ENCODE data around the gene USB1. TPM values are rescaled to one million over a fixed set of nuclear protein-coding genes. Genes with fewer than 3 reads are reported as not detected.

The USB1 gene
- total RNA-seq, 4 donors from 2014 or later: 20.7 to 43.5 (median 26.8) TPM

DNA sequence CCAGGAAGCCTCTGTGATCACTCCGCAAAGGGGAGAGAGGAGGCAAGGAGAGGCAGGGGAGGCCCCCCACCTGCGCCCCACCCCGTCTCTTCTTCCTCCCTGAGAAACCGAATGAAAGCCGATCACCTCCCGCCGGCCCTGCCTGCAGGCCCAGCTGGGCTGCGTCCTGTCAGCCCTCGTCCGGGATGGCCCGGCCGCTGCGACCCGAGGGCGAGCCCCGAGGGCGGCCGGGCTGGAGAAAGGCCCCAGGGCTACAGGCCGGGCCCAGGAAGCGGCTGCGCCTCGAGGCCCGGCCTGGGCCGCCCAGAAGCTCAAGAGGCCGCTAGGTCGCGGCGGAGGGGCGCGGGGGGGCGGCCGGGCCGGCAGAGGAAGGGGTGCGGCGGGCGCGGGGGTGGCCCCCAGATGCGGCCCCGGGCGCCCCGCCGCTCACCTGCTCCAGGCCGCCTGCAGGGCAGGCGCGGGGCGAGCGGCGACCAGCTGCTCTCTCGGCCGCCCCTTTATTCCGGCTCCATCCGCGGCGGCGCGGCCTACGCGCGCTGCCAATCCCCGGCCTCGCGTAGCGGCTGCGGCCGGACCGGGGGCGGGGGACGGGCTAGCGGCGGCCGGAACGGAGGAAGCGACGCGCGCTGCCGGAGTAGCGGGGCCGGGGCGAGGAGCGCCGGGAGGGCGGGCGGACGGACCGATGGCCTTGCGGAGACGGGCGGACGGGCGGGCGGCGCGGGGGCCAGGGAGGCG lies 1.1 kb upstream of the USB1 start, which contains the start of gene ZNF319:
Gene ZNF319 (minus strand): TSS at position 702 of the 735 bp plus-strand sequence. CDS start 2,407 bp downstream, outside the sequence.
- no peak for TF ChIP-seq CTCF (IDR thresholded peaks at IDR 0.05; ENCODE audit: low read depth)

- no peak for TF ChIP-seq CTCF (IDR thresholded peaks at IDR 0.05; ENCODE audit: low read depth)
These were observed 691 bp downstream of the USB1 start for GRCh38 chr16:58001781-58002415.

- no peak for TF ChIP-seq CTCF (IDR thresholded peaks at IDR 0.05; ENCODE audit: low read depth)
These were observed 1.2 kb downstream of the USB1 start for GRCh38 chr16:58002416-58002800.

DNA sequence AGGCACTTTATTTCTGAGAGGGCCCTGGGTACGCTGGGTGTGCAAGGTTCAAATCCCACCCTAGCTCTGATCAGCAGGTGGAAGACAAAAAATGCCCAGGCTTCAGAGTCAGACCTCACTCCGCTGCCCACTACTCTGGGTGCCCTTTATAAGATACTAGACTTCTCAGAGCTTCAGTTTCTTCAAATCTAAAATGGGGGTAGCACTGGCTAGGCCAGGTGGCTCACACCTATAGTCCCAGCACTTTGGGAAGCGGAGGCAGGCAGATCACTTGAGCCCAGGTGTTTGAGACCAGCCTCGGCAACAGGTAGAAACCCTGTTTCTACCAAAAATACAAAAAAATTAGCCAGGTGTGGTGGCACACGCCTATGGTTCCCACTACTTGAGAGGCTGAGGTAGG lies 1.7 kb downstream of the USB1 start:
- no peak for TF ChIP-seq CTCF (IDR thresholded peaks at IDR 0.05; ENCODE audit: low read depth)

DNA sequence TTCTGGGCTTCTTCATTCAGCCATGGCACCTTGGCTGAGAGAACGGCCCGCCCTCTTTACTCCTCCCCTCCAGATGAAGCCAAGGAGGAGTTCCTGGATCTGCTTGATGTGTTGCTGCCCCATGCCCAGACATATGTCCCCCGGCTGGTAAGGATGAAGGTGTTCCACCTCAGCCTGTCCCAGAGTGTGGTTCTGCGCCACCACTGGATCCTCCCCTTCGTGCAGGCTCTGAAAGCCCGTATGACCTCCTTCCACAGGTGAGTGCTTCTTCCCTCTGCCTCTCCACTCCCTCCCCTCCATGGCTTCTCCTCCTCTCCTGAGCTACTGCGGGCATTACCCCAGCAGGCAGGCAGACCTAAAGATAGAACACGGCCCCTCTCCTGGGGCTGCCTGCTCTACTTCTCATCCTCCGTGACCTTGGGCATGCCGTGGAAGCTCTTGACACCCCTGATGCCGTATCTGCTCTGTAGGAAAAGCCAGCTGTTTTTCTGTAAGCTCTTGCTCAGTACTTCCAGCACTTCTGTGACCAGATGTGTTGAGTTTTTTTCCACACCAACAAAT lies 8.7 kb downstream of the USB1 start:
- no peak for TF ChIP-seq CTCF (IDR thresholded peaks at IDR 0.05; ENCODE audit: low read depth)

DNA sequence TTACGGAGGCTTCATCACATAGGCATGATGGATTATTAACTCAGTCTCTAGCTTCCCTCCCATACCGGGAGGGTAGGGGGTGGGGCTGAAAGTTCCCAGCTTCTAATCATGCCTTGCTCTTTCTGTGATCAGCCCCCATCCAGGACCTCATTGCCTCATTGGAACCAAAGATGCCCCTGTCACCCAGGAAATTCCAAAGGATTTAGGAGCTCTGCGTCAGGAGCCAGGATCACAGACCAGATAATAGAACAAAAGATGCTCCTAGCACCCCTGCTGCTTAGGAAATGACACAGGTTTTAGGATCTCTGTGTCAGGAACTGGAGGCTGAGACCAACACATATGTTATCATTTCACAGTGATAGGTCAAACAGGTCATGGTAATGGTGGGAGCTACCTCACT lies 9.7 kb downstream of the USB1 start:
- no peak for TF ChIP-seq CTCF (IDR thresholded peaks at IDR 0.05; ENCODE audit: low read depth)

GRCh38 chr16:58011652-58012051 lies 10.4 kb downstream of the USB1 start:
- TF ChIP-seq CTCF (IDR thresholded peaks at IDR 0.05; ENCODE audit: low read depth): no peak

Measured in subcutaneous adipose tissue (tissue), 4 donors.